GM19452 (cell line): ENCODE data around the gene TUSC2.

ENCODE experiments used
- ATAC-seq: cut with Tn5 transposase; IDR thresholded peaks from one replicate; pipeline ENCODE4 v1.9.1; 2021; ENCODE audit not compliant: unreplicated experiment

The TUSC2 gene

GRCh38 chr3:50327943-50328691 lies at the start of gene TUSC2:
TUSC2 (minus strand) TSS chr3:50328223; CDS start chr3:50328099, 124 bp downstream.
- ATAC-seq, result peak; percentile 86

- ATAC-seq, result no peak
Observed at GRCh38 chr3:50375258-50375931, 47.4 kb upstream of the TUSC2 start.

- no peak for ATAC-seq
Observed at GRCh38 chr3:50374363-50375257, 46.6 kb upstream of the TUSC2 start.

- ATAC-seq, result no peak
Observed at GRCh38 chr3:50373146-50374051, 45.4 kb upstream of the TUSC2 start.

GRCh38 chr3:50372349-50372748 lies 44.3 kb upstream of the TUSC2 start:
- no peak for ATAC-seq

GRCh38 chr3:50371133-50371685 lies 43.2 kb upstream of the TUSC2 start:
- ATAC-seq, result no peak

- no peak for ATAC-seq
Observed at GRCh38 chr3:50370594-50370993, 42.6 kb upstream of the TUSC2 start.

- ATAC-seq, result no peak
Observed at GRCh38 chr3:50369012-50369670, 41.1 kb upstream of the TUSC2 start.

- no peak for ATAC-seq
Observed at GRCh38 chr3:50365842-50366220, 37.8 kb upstream of the TUSC2 start.

GRCh38 chr3:50365080-50365841 lies 37.2 kb upstream of the TUSC2 start:
- ATAC-seq, result peak; percentile 91

- no peak for ATAC-seq
Observed at GRCh38 chr3:50364573-50365079, 36.6 kb upstream of the TUSC2 start.

GRCh38 chr3:50359760-50360110 lies 31.7 kb upstream of the TUSC2 start:
- peak; percentile 2 for ATAC-seq

- ATAC-seq, result peak; percentile 98
Observed at GRCh38 chr3:50358911-50359759, 31.1 kb upstream of the TUSC2 start, which contains the start of gene TMEM115. TMEM115 (minus strand) TSS chr3:50359521; CDS start chr3:50359063, 458 bp downstream.

GRCh38 chr3:50358355-50358910 lies 30.4 kb upstream of the TUSC2 start:
- ATAC-seq, result no peak

GRCh38 chr3:50357481-50357880 lies 29.5 kb upstream of the TUSC2 start:
- no peak for ATAC-seq

GRCh38 chr3:50356553-50356952 lies 28.5 kb upstream of the TUSC2 start:
- ATAC-seq, result no peak

- no peak for ATAC-seq
Observed at GRCh38 chr3:50355829-50356552, 28.0 kb upstream of the TUSC2 start.
